Fibroblast of pulmonary artery (primary cell): ENCODE results near the gene CTNNA2.

ENCODE experiments used
- DNase-seq: peaks from one replicate; pipeline ENCODE4 v3.0.0-alpha.2; 2010; ENCODE audit warnings: low read depth
- H3K4me3 ChIP-seq: replicated peaks from 2 replicates; pipeline ENCODE4 v1.5.1; 2011; ENCODE audit warnings: low read depth, mild to moderate bottlenecking, control low read depth, low read length, moderate library complexity
- CTCF ChIP-seq: IDR thresholded peaks from 2 replicates; pipeline ENCODE4 v1.5.1; 2011; ENCODE audit warnings: mild to moderate bottlenecking, control low read depth, low read length, inconsistent platforms; ENCODE audit errors: missing control alignments

The CTNNA2 gene

GRCh38 chr2:80303006-80303908 lies 790.4 kb downstream of the CTNNA2 start:
- TF ChIP-seq CTCF: no peak
- H3K4me3 ChIP-seq: no peak overlapping the region
- no peak for DNase-seq

- no peak for DNase-seq
- H3K4me3 ChIP-seq: peak within 1 kb of the TSS; percentile 27
- no peak for TF ChIP-seq CTCF
Observed at GRCh38 chr2:80303909-80304837, 791.3 kb downstream of the CTNNA2 start, which contains the start of gene LRRTM1. Gene LRRTM1 (minus strand): TSS chr2:80304752. CDS start chr2:80303819, 933 bp downstream.

- no peak for TF ChIP-seq CTCF
- H3K4me3 ChIP-seq: no peak overlapping the region
- no peak for DNase-seq
Observed at GRCh38 chr2:80311304-80311703, 798.5 kb downstream of the CTNNA2 start.

- TF ChIP-seq CTCF: no peak
- H3K4me3 ChIP-seq: no peak overlapping the region
- DNase-seq: no peak
Observed at GRCh38 chr2:80312282-80312839, 799.5 kb downstream of the CTNNA2 start.

- no peak overlapping the region for H3K4me3 ChIP-seq
- DNase-seq: no peak
Observed at GRCh38 chr2:80322311-80322920, 809.6 kb downstream of the CTNNA2 start.

More at GRCh38 chr2:80322311-80322920, 809.6 kb downstream of the CTNNA2 start:
- no peak for TF ChIP-seq CTCF
